CD4-positive, CD25-positive, alpha-beta regulatory T cell (primary cell): ENCODE results near the gene COL6A5. TPM values are rescaled to one million over a fixed set of nuclear protein-coding genes. Genes with fewer than 3 reads are reported as not detected.
"Not testable (repeated sequence)": the region's sequence is repeated elsewhere in the genome, so short reads cannot be mapped to it uniquely, and the experiment has no call there.

Experiments
- ATAC-seq, 2 donors: fragments of 150-1000 bp; cut with Tn5 transposase; one replicate each; pipeline ENCODE4 v1.10.0; 2021; ENCODE audit warnings: low read depth in 2 of 2, moderate number of reproducible peaks in 2 of 2, moderate library complexity in 1 of 2
- DNase-seq, 3 donors: peaks; one replicate each; pipeline versions ENCODE4 v3.0.0 to v3.0.0-alpha.2; 2012 to 2022; ENCODE audit warnings: mixed read lengths in 1 of 3
- H3K27ac ChIP-seq: one replicate; pipeline ENCODE4 v1.7.0; 2013; ENCODE audit warnings: mild to moderate bottlenecking, low read length; ENCODE audit not compliant: insufficient read depth, poor library complexity, severe bottlenecking
- H3K27me3 ChIP-seq: one replicate; pipeline ENCODE4 v1.7.0; 2013; ENCODE audit warnings: low read length; ENCODE audit not compliant: control insufficient read depth, insufficient read depth
- H3K36me3 ChIP-seq: one replicate; pipeline ENCODE4 v1.7.0; 2013; ENCODE audit warnings: mild to moderate bottlenecking, low read length, moderate library complexity; ENCODE audit not compliant: control insufficient read depth, insufficient read depth
- H3K4me1 ChIP-seq: 2 replicates; pipeline ENCODE4 v1.7.0; 2013; ENCODE audit warnings: mild to moderate bottlenecking, low read length; ENCODE audit not compliant: insufficient read depth, control insufficient read depth, poor library complexity, severe bottlenecking
- H3K4me3 ChIP-seq: one replicate; pipeline ENCODE4 v1.7.0; 2013; ENCODE audit warnings: low read depth, mild to moderate bottlenecking, low read length, moderate library complexity
- H3K9me3 ChIP-seq, 2 experiments: 1 replicate in 1 of 2; 2 replicates in 1 of 2; pipeline ENCODE4 v1.7.0; 2013; ENCODE audit warnings: low read length in 2 of 2, mild to moderate bottlenecking in 1 of 2, moderate library complexity in 1 of 2; ENCODE audit not compliant: control insufficient read depth in 2 of 2
- H3K27ac Mint-ChIP-seq, 3 donors: one replicate each; pipeline ENCODE4 v1.8.0; 2020 to 2022; ENCODE audit warnings: mild to moderate bottlenecking in 3 of 3, mixed read lengths in 3 of 3, moderate library complexity in 2 of 3
- H3K27me3 Mint-ChIP-seq: one replicate; pipeline ENCODE4 v1.8.0; 2022; ENCODE audit warnings: mild to moderate bottlenecking, mixed read lengths
- H3K36me3 Mint-ChIP-seq: one replicate; pipeline ENCODE4 v1.8.0; 2020; ENCODE audit warnings: mixed read lengths
- H3K4me1 Mint-ChIP-seq, 4 donors: one replicate each; pipeline ENCODE4 v1.8.0; 2020 to 2022; ENCODE audit warnings: mixed read lengths in 4 of 4, mild to moderate bottlenecking in 1 of 4
- H3K4me3 Mint-ChIP-seq, 4 donors: one replicate each; pipeline ENCODE4 v1.8.0; 2020 to 2022; ENCODE audit warnings: mild to moderate bottlenecking in 4 of 4, mixed read lengths in 4 of 4, moderate library complexity in 3 of 4
- H3K9me3 Mint-ChIP-seq, 7 donors: one replicate each; pipeline ENCODE4 v1.8.0; 2020 to 2022; ENCODE audit warnings: mixed read lengths in 7 of 7, mild to moderate bottlenecking in 3 of 7, moderate library complexity in 2 of 7
- polyA plus RNA-seq, 4 donors: library from polyadenylated mRNA; unstranded; fragments of 300-500 nt; fragmentation: Illumina TruSeq; gene quantifications; one replicate each; pipeline ENCODE4 v1.2.3, GENCODE V29; 2021
- total RNA-seq: library from RNA; stranded (reverse); gene quantifications from one replicate; pipeline ENCODE4 v1.2.3, GENCODE V29; 2022

COL6A5 gene
- total and polyA plus RNA-seq, 5 donors from 2014 or later: not detected

- Histone ChIP-seq H3K27ac (no peak overlapping the region), H3K36me3 (no peaks in the 10 kb centered on the region), H3K4me1 (no peaks in the 10 kb centered on the region), H3K4me3 (no peak overlapping the region), H3K27me3 (peaks cover 3% of the 10 kb centered on the region), H3K9me3 (no peaks in the 10 kb centered on the region)
- no peaks in the 10 kb centered on the region for H3K36me3 Mint-ChIP-seq
- H3K4me1 Mint-ChIP-seq: no peaks in the 10 kb centered on the region
- ATAC-seq: no peak
- no peak overlapping the region for H3K27ac Mint-ChIP-seq
- peaks cover 4% of the 10 kb centered on the region for H3K27me3 Mint-ChIP-seq
- no peak overlapping the region for H3K4me3 Mint-ChIP-seq
- H3K9me3 Mint-ChIP-seq: peaks cover 0 to 4% (median 0%) of the 10 kb centered on the region in 7 donors
- no peak for DNase-seq
These were observed 83.6 kb downstream of the COL6A5 start for GRCh38 chr3:130428871-130429712.

DNA sequence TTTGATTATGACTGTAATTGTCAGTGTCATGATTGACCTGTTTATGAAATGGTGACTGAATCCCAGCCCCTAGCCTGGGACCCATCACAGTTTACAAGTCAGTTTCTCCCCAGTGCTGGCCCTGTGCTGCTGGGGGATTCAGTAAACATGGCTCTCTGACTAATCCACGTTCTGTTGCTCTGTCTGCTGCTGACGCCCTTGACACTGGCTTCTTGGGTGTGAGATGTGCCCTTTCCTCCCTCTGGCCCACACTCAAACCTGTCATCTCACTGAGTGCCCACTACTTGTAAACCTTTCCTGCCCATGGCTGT is 84.2 kb downstream of the COL6A5 start:
- peaks cover 3% of the 10 kb centered on the region for H3K27me3 ChIP-seq
- Mint-ChIP-seq H3K9me3 (peaks cover 0 to 4% (median 1%) of the 10 kb centered on the region in 7 donors), H3K4me1 (no peaks in the 10 kb centered on the region), H3K27ac (no peak overlapping the region), H3K36me3 (no peaks in the 10 kb centered on the region), H3K27me3 (peaks cover 4% of the 10 kb centered on the region), H3K4me3 (no peak overlapping the region)
- H3K4me3 ChIP-seq: no peak overlapping the region
- DNase-seq (no peak), ATAC-seq (no peak)
- no peak overlapping the region for H3K27ac ChIP-seq
- no peaks in the 10 kb centered on the region for H3K9me3 ChIP-seq
- no peaks in the 10 kb centered on the region for H3K4me1 ChIP-seq
- H3K36me3 ChIP-seq: no peaks in the 10 kb centered on the region

GRCh38 chr3:130430266-130430665 is 84.8 kb downstream of the COL6A5 start:
- Mint-ChIP-seq H3K36me3 (no peaks in the 10 kb centered on the region), H3K27me3 (peaks cover 4% of the 10 kb centered on the region), H3K9me3 (peaks cover 0 to 7% (median 3%) of the 10 kb centered on the region in 7 donors), H3K4me1 (no peaks in the 10 kb centered on the region), H3K27ac (no peak overlapping the region), H3K4me3 (no peak overlapping the region)
- DNase-seq: no peak
- no peak overlapping the region for H3K4me3 ChIP-seq
- no peak for ATAC-seq
- no peaks in the 10 kb centered on the region for H3K4me1 ChIP-seq
- no peaks in the 10 kb centered on the region for H3K36me3 ChIP-seq
- H3K9me3 ChIP-seq: no peaks in the 10 kb centered on the region
- no peak overlapping the region for H3K27ac ChIP-seq
- peaks cover 3% of the 10 kb centered on the region for H3K27me3 ChIP-seq

GRCh38 chr3:130432086-130432485 is 86.6 kb downstream of the COL6A5 start:
- H3K4me3 Mint-ChIP-seq, DNase-seq, H3K27ac ChIP-seq, H3K4me1 ChIP-seq, H3K27me3 ChIP-seq, H3K4me3 ChIP-seq, H3K27me3 Mint-ChIP-seq, H3K9me3 Mint-ChIP-seq, H3K36me3 ChIP-seq, H3K36me3 Mint-ChIP-seq, H3K27ac Mint-ChIP-seq, H3K4me1 Mint-ChIP-seq, ATAC-seq, H3K9me3 ChIP-seq: not testable (repeated sequence)

GRCh38 chr3:130433306-130433705 is 87.8 kb downstream of the COL6A5 start:
- ATAC-seq: no peak
- Mint-ChIP-seq H3K27ac (no peak overlapping the region), H3K27me3 (no peaks in the 10 kb centered on the region), H3K4me3 (no peak overlapping the region), H3K9me3 (peaks cover 1 to 9% (median 5%) of the 10 kb centered on the region in 7 donors), H3K36me3 (no peaks in the 10 kb centered on the region), H3K4me1 (no peaks in the 10 kb centered on the region)
- Histone ChIP-seq H3K4me1 (no peaks in the 10 kb centered on the region), H3K27me3 (no peaks in the 10 kb centered on the region), H3K9me3 (no peaks in the 10 kb centered on the region), H3K4me3 (no peak overlapping the region), H3K27ac (no peak overlapping the region), H3K36me3 (no peaks in the 10 kb centered on the region)
- no peak for DNase-seq

DNA sequence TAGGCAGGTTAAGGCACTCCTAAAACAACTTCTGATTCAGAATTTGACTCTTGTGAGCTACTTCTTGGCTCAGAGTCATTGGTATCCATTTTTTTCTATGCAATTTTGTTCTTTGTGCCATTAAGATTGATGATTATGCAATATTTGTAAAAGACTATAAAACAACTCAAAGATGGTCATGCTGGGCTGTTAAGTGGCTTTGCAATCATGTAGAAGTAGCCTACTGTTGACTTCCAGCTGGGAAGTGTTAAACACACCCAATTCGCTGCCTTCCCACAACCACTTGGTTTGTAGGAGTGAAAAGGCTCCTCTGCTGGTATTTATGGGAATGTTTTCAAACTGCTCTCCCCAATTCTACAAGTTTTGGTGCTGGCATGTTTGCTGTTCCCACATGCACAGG is 96.8 kb downstream of the COL6A5 start:
- Histone ChIP-seq H3K27ac (no peak overlapping the region), H3K4me3 (no peak overlapping the region), H3K27me3 (no peaks in the 10 kb centered on the region), H3K36me3 (no peaks in the 10 kb centered on the region), H3K9me3 (no peaks in the 10 kb centered on the region), H3K4me1 (no peaks in the 10 kb centered on the region)
- Mint-ChIP-seq H3K4me1 (no peaks in the 10 kb centered on the region), H3K36me3 (no peaks in the 10 kb centered on the region), H3K27ac (no peak overlapping the region), H3K27me3 (peaks cover 6% of the 10 kb centered on the region), H3K4me3 (no peak overlapping the region), H3K9me3 (peaks cover 0 to 1% (median 0%) of the 10 kb centered on the region in 7 donors)
- no peak for ATAC-seq
- DNase-seq: no peak

- not testable (repeated sequence) for DNase-seq, H3K27ac ChIP-seq, ATAC-seq, H3K4me1 ChIP-seq, H3K9me3 ChIP-seq, H3K4me3 Mint-ChIP-seq, H3K36me3 ChIP-seq, H3K4me1 Mint-ChIP-seq, H3K27me3 Mint-ChIP-seq, H3K27me3 ChIP-seq, H3K4me3 ChIP-seq, H3K9me3 Mint-ChIP-seq, H3K36me3 Mint-ChIP-seq, H3K27ac Mint-ChIP-seq
These were observed 101.4 kb downstream of the COL6A5 start for GRCh38 chr3:130446840-130447239.

DNA sequence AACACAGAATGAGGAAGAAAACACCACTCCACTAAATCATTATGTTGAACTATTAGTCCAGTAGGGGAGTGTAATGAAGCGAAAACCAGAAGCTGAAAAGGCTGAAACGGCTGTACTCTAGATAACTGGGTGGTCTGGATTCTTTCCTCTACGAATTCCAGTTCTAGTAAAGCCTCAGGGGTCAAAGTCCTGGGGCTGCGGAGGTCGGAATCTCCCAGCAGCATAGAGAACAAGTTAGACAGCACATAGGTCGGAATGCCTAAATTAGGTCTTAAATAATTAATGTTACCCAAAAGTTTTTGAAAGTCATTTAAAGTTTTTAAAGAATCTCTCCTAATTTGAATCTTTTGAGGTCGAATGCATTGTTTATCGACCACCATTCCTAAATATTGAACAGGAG is 102.7 kb downstream of the COL6A5 start:
- H3K4me1 Mint-ChIP-seq, H3K27me3 ChIP-seq, H3K36me3 ChIP-seq, H3K4me3 Mint-ChIP-seq, H3K4me3 ChIP-seq, H3K9me3 Mint-ChIP-seq, H3K27ac Mint-ChIP-seq, H3K27me3 Mint-ChIP-seq, H3K4me1 ChIP-seq, H3K9me3 ChIP-seq, DNase-seq, H3K27ac ChIP-seq, H3K36me3 Mint-ChIP-seq, ATAC-seq: not testable (repeated sequence)
